PC-9 (cell line): ENCODE results near the gene TMEM52.

Experiments
- CTCF ChIP-seq: fragments of 200-600 bp; sonication (generic); conservative IDR thresholded peaks from 2 replicates; pipeline ENCODE4 v1.6.1; 2017; ENCODE audit warnings: mixed run types, antibody characterized with exemption, mild to moderate bottlenecking, moderate library complexity
- EZH2 ChIP-seq: fragments of 200-600 bp; sonication (generic); IDR thresholded peaks from 2 replicates; pipeline ENCODE4 v1.8.0; 2017; ENCODE audit warnings: antibody characterized with exemption, low read depth

- no peak for TF ChIP-seq CTCF
- TF ChIP-seq EZH2: no peak
Observed at GRCh38 chr1:1900883-1901640, 18.0 kb downstream of the TMEM52 start.
